Activated CD4-positive, alpha-beta T cell treated with anti-CD3 and anti-CD28 coated beads, Interleukin-2, amount 10 ng/mL, durations not matched to agents 7 days and 5 days (primary cell): Measurements from ENCODE around the gene NPPA. TPM values are rescaled to one million over a fixed set of nuclear protein-coding genes. Genes with fewer than 3 reads are reported as not detected.
"Not testable (repeated sequence)": the region's sequence is repeated elsewhere in the genome, so short reads cannot be mapped to it uniquely, and the experiment has no call there.

ENCODE experiments used
- CTCF ChIA-PET: fragments of 350-600 bp; sonication (Branson Sonifier 250); formaldehyde crosslinking; loops from one replicate; lab custom pipeline; 2021; ENCODE audit warnings: antibody characterized with exemption; lab: Charles Lee
- POLR2A ChIA-PET: fragments of 350-600 bp; sonication (Branson Sonifier 250); formaldehyde crosslinking; loops from one replicate; lab custom pipeline; 2021; ENCODE audit warnings: antibody characterized with exemption; lab: Charles Lee
- DNase-seq: peaks from one replicate; pipeline ENCODE4 v3.0.0-alpha.2; 2020
- H3K27ac Mint-ChIP-seq: one replicate; pipeline ENCODE4 v1.8.0; 2021; ENCODE audit warnings: mild to moderate bottlenecking, moderate library complexity, mixed read lengths
- H3K27me3 Mint-ChIP-seq: one replicate; pipeline ENCODE4 v1.8.0; 2021; ENCODE audit warnings: mixed read lengths
- H3K36me3 Mint-ChIP-seq: one replicate; pipeline ENCODE4 v1.8.0; 2021; ENCODE audit warnings: low read depth, mixed read lengths
- H3K4me1 Mint-ChIP-seq: one replicate; pipeline ENCODE4 v1.8.0; 2021; ENCODE audit warnings: mixed read lengths
- H3K4me3 Mint-ChIP-seq: one replicate; pipeline ENCODE4 v1.8.0; 2021; ENCODE audit warnings: mild to moderate bottlenecking, moderate library complexity, mixed read lengths
- H3K9me3 Mint-ChIP-seq: one replicate; pipeline ENCODE4 v1.8.0; 2021; ENCODE audit warnings: mixed read lengths
- total RNA-seq, 2 experiments: library from RNA; stranded (reverse); gene quantifications; one replicate each; pipeline ENCODE4 v1.2.3, GENCODE V29; 2021

The NPPA gene
- total RNA-seq = not detected

DNA sequence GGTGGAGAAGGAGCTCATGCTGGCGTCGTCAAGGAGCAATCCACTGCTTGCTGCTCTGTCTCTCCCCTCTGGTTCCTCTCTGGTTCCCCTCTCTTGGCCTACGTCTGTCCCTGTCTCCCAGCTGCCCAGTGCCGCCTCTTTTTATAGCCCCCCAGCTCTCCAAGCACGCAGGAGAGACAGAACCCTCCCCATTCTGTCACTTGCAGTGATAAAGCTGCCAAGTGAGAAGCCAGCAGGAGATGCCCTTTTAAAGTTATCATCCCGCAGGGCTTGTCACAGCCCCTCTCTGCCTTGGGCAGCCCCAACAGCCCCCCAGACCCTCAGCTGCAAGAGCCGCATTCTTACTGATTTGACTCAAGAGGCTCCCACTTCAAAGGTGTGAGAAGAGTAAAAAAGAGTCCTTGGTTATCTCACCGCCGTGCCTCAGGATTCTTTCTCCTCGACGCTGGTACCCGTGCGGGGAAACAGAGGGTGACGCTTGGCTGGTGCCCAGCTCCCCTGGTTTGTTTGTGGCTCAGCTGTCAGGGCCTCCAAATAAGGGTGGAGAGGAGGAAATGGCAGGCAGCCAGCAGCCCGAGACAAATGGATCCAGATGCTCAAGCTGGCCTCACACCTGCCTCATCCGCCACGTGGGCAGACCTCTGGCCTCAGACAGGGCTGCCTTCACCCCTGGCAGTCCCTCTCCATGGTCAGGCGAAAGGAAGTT is at the start of gene NPPA:
Gene NPPA (minus strand): TSS at position 117 of the 706 bp plus-strand sequence. CDS start 99 bp downstream, at position 18.
- Mint-ChIP-seq H3K4me3 (no peak within 1 kb of the TSS), H3K27ac (no peak within 1 kb of the TSS), H3K9me3 (no peaks in the 10 kb centered on the region), H3K36me3 (peaks cover 8% of the 10 kb centered on the region), H3K4me1 (no peaks in the 10 kb centered on the region), H3K27me3 (peaks cover under 1% of the 10 kb centered on the region)
- POLR2A ChIA-PET = no interaction called here
- no peak for DNase-seq
- CTCF ChIA-PET = interaction anchor here (0.6 to 1.6 kb wide), 6 partner anchors 9 to 126 kb away, joined by 3 to 6 read pairs (median 4); no protein-coding TSS in a partner anchor

DNA sequence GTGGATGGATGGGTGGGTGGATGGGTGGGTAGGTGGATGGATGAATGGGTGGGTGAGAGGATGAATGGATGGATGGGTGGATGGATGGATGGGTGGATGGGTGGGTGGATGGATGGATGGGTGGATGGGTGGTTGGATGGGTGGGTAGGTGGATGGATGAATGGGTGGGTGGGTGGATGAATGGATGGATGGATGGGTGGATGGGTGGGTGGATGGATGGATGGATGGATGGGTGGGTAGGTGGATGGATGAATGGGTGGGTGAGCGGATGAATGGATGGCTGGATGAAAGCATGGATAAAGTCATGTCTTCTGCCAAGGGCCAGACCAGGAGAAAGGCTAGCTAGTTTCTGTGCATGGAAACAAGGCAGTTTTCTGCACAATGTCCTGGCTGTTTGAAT is 46.9 kb upstream of the NPPA start:
- H3K36me3 Mint-ChIP-seq, H3K4me3 Mint-ChIP-seq, H3K27ac Mint-ChIP-seq, DNase-seq, H3K9me3 Mint-ChIP-seq, POLR2A ChIA-PET, H3K4me1 Mint-ChIP-seq: not testable (repeated sequence)
- CTCF ChIA-PET = interaction anchor here (0.9 kb wide), 1 partner anchor 56 kb away, joined by 3 read pairs; no protein-coding TSS in a partner anchor
- H3K27me3 Mint-ChIP-seq = peaks cover 36% of the 10 kb centered on the region

DNA sequence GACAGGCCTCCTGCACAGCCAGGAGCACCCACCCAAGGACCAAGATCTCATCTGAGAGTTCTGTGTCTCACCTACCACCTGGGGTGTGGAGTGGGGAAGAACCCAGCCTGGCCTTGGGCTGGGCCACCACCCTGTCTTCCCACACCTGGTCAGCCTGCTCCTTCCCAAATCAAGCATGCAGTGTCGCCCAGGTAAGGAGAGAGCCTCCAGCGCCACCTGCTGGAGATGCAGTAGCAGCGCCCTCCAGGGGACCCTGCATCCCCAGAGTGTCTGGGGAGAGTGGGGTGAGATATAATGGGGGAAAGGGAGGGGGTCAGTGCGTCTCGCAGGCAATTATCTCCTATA is 46.3 kb upstream of the NPPA start:
- peak; percentile 74 for DNase-seq
- Mint-ChIP-seq H3K4me1 (no peaks in the 10 kb centered on the region), H3K9me3 (no peaks in the 10 kb centered on the region), H3K27me3 (peaks cover 30% of the 10 kb centered on the region), H3K4me3 (no peak overlapping the region), H3K27ac (no peak overlapping the region), H3K36me3 (no peaks in the 10 kb centered on the region)
- ChIA-PET POLR2A (no interaction called here), CTCF (no interaction called here)

DNA sequence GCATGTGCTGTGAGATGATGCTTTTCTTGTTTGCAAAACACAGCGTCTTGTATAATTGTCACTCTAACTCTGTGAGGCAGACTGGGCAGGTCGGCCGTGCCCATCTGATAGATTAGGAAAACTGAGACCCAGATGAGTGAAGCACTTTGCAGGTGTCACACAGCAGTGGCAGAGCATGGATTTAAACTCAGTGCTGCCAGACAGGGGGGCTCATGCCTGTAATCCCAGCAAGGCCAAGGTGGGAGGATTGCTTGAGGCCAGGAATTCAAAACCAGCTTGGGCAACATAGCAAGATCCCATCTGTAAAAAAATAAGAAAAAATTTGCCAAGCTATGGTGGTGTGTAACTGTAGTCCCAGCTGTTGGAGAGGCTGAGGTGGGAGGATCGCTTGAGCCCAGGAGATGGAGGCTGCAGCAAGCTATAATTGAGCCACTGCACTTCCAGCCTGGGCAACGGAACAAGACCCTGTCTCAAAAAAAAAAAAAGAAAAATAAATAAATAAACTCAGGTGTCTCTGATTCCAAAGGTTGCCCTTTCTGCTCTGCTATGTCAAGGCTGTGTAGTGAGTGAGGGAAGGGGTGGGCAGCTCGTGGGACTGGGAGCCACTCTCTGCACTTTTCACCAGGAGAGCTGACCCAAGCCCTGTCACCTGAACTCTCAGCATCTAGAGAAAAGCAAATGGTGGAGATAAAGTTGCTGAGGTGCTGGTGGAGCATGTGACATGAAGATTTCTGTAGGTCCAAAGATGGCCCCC is 44.0 kb upstream of the NPPA start:
- Mint-ChIP-seq H3K9me3 (no peaks in the 10 kb centered on the region), H3K4me3 (no peak overlapping the region), H3K27me3 (peaks cover 13% of the 10 kb centered on the region), H3K4me1 (no peaks in the 10 kb centered on the region), H3K36me3 (no peaks in the 10 kb centered on the region), H3K27ac (no peak overlapping the region)
- POLR2A ChIA-PET = no interaction called here
- no peak for DNase-seq
- CTCF ChIA-PET = interaction anchor here (0.8 to 1.6 kb wide), 2 partner anchors 13 to 139 kb away, joined by 4 to 6 read pairs; no protein-coding TSS in a partner anchor

DNA sequence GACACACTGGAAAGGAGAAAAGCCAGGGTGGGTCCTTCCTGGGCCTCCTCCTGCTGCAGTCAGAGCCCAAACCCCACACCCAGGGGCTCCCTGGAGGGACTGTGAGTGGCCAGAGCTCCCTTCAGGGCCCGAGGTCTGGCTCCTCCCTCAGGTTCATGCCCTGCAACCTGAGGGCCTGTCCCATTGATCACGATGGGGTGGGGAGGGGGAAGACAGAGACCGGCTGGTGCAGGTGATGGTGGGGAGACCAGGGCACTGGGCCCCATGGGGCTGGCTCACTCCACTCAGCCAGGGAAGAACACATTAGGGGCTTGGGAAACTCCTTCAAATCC is 41.3 kb upstream of the NPPA start:
- CTCF ChIA-PET = no interaction called here

DNA sequence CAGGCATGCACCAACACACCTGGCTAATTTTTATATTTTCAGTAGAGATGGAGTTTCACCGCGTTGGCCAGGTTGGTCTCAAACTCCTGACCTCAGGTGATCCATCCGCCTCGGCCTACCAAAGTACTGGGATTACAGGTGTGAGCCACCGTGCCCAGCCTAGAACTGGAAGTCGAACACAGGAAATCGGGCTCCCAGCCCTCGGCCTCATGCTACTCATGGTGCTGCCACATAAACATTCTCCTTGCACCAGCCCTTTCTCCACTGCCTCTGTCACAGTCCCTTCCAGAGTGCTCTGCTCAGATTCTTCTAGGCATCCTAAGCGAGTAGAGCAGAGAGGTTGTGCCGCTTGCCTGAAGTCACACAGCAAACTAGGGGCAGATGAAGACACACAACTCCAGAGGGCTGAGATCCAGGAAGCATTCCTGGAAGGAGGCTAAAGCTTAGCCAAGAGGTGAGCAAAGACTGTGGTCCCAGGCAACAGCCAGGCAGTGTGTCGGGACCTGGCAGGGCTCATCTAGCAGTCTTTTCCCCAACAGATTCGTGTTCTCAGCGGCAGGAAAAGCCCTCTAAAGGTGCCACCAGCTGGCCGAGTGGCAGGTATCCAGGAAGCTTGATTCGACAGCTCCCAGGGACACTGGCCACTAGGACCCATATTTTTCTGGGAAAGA is 40.8 kb upstream of the NPPA start:
- Mint-ChIP-seq H3K27ac (no peak overlapping the region), H3K4me1 (no peaks in the 10 kb centered on the region)

More for the DNA sequence above, 41.3 kb upstream of the NPPA start:
- H3K27ac Mint-ChIP-seq = no peak overlapping the region
- H3K36me3 Mint-ChIP-seq = no peaks in the 10 kb centered on the region
- H3K4me3 Mint-ChIP-seq = no peak overlapping the region
- no peak for DNase-seq
- peaks cover 4% of the 10 kb centered on the region for H3K27me3 Mint-ChIP-seq
- H3K4me1 Mint-ChIP-seq = no peaks in the 10 kb centered on the region
- H3K9me3 Mint-ChIP-seq = no peaks in the 10 kb centered on the region
- POLR2A ChIA-PET = no interaction called here

DNA sequence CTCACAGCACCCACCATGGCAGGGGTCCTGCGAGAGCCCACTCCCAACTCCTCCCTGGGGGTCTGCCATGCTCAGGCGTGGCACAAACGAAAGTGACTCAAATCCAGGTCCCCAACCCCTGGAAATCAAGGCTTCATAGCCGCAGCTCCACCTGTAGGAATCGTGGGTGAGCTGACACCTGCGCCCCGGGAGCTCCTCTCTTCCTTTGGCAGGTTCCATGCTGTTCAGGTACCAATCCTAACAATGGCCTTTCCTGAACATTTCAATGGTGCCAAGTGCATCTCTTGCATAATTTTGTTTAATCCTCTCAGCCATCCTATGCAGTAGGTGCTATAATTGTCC is 40.1 kb upstream of the NPPA start:
- H3K27me3 Mint-ChIP-seq = peaks cover 3% of the 10 kb centered on the region
- H3K27ac Mint-ChIP-seq = no peak overlapping the region
- no peak for DNase-seq
- H3K4me1 Mint-ChIP-seq = no peaks in the 10 kb centered on the region
- no peak overlapping the region for H3K4me3 Mint-ChIP-seq
- POLR2A ChIA-PET = no interaction called here
- H3K36me3 Mint-ChIP-seq = no peaks in the 10 kb centered on the region
- no peaks in the 10 kb centered on the region for H3K9me3 Mint-ChIP-seq
- CTCF ChIA-PET = interaction anchor here (0.7 kb wide), 1 partner anchor 24 kb away, joined by 4 read pairs; no protein-coding TSS in a partner anchor

More for the DNA sequence above, 40.8 kb upstream of the NPPA start:
- ChIA-PET POLR2A (no interaction called here), CTCF (interaction anchor here (0.7 kb wide), 1 partner anchor 23 kb away, joined by 4 read pairs; no protein-coding TSS in a partner anchor)
- Mint-ChIP-seq H3K36me3 (no peaks in the 10 kb centered on the region), H3K4me3 (no peak overlapping the region), H3K9me3 (no peaks in the 10 kb centered on the region), H3K27me3 (peaks cover 3% of the 10 kb centered on the region)
- DNase-seq = no peak

DNA sequence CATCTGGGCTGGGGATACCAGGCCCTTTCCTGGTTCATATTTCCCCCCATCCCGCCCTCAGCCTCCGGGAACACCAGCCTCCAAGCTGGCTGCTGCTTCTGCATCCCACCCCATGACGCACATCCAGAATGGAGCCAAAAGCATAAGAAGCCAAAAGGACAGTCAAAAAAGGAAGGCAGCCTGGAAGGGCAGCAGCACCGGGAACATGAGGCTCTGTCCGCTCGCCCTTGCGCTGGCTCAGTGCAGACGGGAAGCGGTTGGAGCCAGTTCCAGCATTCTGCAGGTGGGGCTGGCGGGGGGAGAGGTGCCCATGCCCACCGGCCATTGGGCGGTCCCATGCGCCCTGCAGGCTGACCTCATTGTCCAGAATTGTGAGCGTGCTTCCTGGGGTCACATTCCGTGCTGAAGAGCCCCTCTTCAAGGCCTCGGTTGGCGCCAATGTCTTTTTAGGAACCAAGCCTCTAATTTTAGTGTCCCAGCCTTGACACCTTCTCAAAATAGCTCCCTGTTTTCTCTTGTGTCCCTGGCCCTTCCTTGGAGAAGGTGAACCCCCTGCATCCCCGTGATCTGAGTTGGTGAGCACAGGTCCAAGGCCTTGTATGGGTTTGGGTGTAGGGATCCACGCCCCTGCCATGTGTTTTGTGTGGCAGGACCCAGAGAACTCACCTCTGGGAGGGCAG is 39.5 kb upstream of the NPPA start:
- Mint-ChIP-seq H3K27me3 (peaks cover 3% of the 10 kb centered on the region), H3K36me3 (no peaks in the 10 kb centered on the region), H3K9me3 (no peaks in the 10 kb centered on the region), H3K4me1 (no peaks in the 10 kb centered on the region), H3K27ac (no peak overlapping the region), H3K4me3 (no peak overlapping the region)
- ChIA-PET CTCF (no interaction called here), POLR2A (interaction anchor here (0.6 kb wide), 1 partner anchor 107 kb away, joined by 5 read pairs; no protein-coding TSS in a partner anchor)
- no peak for DNase-seq

DNA sequence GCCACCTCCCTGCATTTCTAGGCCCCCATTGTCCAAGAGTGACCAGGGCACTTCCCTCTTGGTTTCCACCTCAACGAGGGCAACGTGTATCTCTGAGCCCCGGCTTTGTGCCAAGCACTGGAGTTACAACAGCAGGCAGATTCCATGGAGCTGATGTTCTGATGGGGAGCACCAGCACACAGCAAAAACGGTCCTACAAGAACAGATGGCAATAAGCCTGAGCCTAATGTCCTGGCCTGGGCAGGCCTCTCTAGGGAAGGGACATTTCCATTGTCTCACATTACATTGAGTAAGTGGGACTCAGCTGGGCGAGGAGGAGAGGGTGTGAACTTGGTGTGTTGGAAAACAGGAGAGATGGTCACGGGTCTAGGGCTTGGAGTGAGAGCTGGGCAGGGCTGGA is 38.3 kb upstream of the NPPA start:
- Mint-ChIP-seq H3K9me3 (no peaks in the 10 kb centered on the region), H3K4me3 (no peak overlapping the region), H3K27ac (no peak overlapping the region), H3K4me1 (no peaks in the 10 kb centered on the region), H3K27me3 (peaks cover 4% of the 10 kb centered on the region), H3K36me3 (no peaks in the 10 kb centered on the region)
- no peak for DNase-seq
- POLR2A ChIA-PET = no interaction called here
- CTCF ChIA-PET = interaction anchor here (1.0 kb wide), 1 partner anchor 22 kb away, joined by 3 read pairs; no protein-coding TSS in a partner anchor

DNA sequence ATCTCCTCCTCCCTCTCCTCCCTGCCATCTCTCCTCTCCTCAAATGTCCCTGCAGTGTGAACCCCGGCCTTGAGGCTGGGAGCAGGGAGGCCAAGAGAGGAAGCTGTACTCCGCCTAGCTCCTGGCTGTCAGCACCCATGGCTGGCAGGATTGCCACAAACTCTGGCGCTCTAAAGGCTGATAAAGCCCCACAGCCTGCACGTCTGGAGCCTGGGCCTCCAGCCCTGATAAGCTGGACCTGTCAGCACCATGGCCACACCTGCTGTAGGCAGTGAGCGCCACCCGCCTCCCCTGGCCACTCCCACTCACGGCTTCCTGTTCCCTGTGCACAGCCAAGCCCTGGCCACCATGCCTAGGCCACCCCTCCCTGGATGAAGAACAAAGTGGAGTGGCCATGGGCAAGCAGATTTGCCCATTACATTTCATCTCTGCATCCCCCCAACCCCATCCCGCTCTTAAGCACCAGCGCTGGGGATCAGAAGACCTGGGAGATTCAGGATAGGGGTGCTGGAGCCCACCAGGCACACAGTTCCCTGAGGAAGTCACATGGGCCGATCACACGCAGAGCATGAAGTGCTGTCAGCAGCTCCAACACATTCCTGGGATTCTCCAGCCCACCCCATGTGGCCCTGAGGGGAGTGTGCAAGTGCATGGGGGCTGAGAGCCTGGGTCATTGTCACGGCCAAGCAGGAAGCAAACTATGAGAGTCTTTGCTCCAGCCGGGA is 35.4 kb upstream of the NPPA start:
- Mint-ChIP-seq H3K9me3 (no peaks in the 10 kb centered on the region), H3K4me3 (no peak overlapping the region), H3K27me3 (peaks cover 2% of the 10 kb centered on the region), H3K4me1 (no peaks in the 10 kb centered on the region), H3K27ac (no peak overlapping the region), H3K36me3 (no peaks in the 10 kb centered on the region)
- ChIA-PET POLR2A (no interaction called here), CTCF (interaction anchor here (1.9 kb wide), 1 partner anchor 52 kb away, joined by 4 read pairs; no protein-coding TSS in a partner anchor)
- no peak for DNase-seq

DNA sequence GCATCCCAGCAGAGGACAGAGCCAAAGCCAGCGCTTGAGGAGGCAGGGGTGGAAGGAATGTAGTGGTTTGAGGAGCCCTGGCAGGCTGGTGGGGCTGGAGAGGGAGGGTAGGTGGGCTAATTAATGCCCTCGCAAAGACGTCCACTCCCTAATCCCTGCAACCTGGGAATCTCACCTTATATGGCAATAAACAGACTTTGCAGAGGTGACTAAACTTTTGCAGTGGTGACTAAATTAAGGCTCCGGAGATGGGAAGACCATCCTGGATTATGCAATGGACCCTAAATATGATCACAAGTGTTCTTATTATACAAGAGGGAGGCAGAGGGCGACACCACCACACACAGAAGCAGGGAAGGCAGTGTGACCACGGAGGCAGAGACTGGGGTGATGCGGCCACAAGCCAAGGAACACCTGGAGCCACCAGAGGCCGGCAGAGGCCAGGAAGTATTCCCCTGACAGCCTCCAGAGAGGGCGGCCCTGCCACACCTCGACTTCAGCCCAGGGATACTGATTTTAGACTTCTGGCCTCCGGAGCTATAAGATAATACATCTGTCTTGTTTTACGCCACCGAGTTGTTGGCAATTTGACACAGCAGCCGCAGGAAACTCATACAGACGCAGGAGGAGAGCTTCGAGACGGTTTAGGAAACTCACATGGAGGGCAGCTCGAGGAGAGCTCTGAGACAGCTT is 34.3 kb upstream of the NPPA start:
- no peaks in the 10 kb centered on the region for H3K4me1 Mint-ChIP-seq
- CTCF ChIA-PET = interaction anchor here (0.6 to 1.9 kb wide), 4 partner anchors 26 to 87 kb away, joined by 3 to 4 read pairs (median 4); no protein-coding TSS in a partner anchor
- POLR2A ChIA-PET = no interaction called here
- peaks cover 2% of the 10 kb centered on the region for H3K27me3 Mint-ChIP-seq
- no peaks in the 10 kb centered on the region for H3K9me3 Mint-ChIP-seq
- no peak overlapping the region for H3K4me3 Mint-ChIP-seq
- DNase-seq = no peak
- no peaks in the 10 kb centered on the region for H3K36me3 Mint-ChIP-seq
- H3K27ac Mint-ChIP-seq = no peak overlapping the region
